ENCODE data around the gene FREM3.
"Not testable (repeated sequence)": the region's sequence is repeated elsewhere in the genome, so short reads cannot be mapped to it uniquely, and the experiment has no call there.

FREM3 gene

GRCh38 chr4:143575331-143575730, 125.1 kb downstream of the FREM3 start:
- no peak for DNase-seq (ENCODE audit: low read depth)

DNA sequence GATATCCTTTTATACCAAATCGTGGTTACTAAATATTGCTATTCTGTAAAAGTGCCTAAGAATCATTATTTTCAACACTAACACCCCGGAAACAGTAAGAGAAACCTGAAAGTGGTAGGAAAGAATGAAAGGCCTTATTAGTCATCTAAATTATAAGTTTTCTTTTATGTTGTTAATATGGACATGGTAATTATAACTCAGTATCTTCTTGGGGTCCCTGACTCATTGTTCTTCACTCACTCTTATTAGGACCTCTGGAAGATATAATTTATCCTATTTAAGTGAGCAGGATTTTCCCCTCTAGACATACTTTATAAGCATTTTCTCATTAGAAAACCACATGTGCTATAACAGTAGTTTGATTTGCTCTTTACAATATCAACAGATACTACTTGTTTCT, 136.0 kb downstream of the FREM3 start:
- DNase-seq (ENCODE audit: low read depth), result no peak

DNA sequence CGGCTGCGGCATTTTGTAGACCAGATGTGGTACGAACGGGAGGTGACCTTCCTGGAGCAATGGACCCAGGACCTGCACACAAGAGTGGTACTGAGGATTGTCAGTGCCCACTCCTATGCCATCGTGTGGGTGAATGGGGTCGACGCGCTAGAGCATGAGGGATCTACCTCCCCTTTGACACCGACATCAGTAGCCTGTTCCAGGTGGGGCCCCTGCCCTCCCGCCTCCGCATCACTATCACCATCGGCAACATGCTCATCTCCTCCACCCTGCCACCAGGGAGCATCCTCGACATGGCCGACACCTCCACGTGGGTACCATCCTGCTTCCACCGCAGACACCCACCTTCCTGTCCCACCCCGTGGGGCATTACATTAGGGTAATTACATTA, 140.7 kb downstream of the FREM3 start:
- no peak for DNase-seq (ENCODE audit: low read depth)

DNA sequence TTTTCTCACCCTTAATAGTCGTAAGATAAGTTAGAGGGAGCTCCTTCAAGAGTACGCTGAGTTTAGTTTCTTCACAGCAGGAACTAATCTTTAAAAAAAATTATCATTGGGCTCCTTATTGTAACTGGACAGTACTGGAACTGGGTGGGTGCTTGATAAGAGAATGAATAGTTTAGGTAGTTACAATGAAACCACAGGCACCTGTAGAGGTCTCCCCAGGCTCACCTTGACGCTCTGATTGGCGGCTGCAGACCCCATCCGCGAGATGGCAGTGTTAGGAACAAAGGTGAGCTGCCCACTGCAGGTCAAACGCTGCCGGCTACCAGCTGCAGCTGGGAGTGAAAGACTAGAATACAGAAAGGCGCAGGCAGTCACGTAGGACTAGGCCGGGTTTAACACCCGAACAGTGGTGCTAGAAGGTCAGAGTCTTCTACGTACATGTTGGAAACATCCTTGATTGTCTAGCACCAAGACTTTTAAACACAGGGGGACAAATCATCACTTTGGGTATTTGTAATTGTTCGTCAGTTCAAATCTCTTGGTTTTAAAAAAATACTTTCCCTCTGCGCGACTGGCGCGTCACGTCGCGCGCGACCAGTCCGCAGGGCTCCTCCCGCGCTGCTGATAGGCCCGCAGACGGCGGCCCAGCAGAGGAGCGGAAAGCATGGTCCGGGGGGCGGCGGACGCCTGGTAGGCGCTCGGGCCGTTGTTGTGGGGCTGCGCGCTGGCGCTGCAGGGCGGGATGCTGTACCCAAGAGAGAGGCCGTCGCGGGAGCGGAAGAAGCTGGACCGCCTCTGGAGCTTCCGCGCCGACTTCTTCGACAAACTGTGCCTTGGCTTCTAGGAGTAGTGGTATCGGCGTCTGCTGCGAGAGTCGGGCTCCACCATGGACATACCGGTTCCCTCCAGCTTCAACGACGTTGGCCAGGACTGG, 141.4 kb downstream of the FREM3 start:
- DNase-seq (ENCODE audit: low read depth), result no peak

DNA sequence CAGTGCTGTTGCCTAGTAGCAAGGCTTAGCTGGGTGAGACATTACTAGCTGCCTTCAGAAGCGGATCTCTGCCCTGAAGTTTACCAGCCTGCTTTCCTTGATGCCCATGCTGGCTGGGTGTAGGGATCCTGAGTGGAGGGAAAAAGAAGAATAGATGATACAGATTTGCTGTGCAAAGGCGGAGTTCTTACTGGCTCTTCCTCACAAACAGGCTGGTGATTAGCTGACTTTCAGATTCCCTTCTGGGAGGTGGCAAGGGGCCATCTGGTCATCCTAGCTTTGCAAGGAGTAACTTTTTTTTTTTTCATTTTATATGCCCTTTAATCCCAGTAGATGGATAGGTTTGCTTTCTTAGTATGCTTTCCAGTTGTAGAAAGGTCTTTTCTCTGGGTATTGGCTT, 142.2 kb downstream of the FREM3 start:
- no peak for DNase-seq (ENCODE audit: low read depth)

DNA sequence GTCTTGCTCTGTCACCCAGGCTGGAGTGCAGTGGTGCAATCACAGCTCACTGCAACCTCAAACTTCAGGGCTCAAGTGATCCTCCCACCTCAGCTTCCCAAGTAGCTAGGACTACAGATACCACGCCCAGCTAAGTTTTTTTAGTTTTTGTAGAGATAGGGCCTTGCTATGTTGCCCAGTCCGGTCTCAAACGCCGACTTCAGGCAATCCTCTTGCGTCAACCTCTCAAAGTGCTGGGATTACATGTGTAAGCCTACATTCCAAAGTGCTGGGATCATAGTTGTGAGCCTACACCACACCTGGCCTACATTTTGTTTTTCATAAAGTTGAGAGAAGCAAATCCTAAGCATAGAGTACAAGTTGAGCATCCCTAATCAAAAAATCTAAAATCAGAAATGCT, 144.8 kb downstream of the FREM3 start:
- no peak for DNase-seq (ENCODE audit: low read depth)

DNA sequence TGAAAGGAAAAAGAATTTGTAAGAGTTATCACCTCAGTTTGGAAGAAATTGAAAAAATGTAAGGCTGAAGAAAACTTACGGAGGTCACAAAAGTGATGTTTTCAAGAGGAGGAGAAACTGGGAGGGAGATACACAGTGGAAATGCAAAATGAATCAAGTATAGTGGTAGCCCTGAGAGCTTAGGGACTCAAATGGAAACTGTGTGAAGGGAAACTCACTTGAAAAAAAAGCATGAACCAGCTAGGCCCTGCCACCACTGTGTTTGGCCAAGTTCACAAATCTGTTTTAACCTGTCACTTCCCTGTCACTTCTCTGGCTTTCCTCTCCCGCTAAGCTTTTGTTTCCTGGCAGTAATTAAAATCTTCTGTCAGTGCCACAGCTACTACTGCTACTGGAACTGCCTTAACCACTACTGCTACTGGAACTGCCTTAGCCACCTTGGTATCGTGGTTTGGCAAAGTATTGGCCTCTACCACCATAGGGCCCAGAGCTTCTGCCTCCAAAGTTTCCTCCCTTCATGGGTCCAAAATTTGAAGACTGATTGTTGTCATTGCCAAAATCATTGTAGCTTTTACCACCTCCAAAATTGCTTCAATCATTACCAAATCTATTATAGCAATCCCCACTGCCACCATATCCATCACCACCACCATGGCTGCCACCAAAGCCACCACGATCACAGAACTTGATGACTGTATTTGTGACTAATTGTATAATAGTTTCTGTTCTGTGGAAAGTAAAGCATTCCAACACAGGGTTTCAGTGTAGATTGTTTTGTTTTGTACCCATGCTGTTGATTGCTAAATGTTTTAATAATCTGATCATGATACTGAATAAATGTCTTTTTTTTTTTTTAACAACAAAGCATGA, 145.5 kb downstream of the FREM3 start:
- DNase-seq (ENCODE audit: low read depth), result no peak

DNA sequence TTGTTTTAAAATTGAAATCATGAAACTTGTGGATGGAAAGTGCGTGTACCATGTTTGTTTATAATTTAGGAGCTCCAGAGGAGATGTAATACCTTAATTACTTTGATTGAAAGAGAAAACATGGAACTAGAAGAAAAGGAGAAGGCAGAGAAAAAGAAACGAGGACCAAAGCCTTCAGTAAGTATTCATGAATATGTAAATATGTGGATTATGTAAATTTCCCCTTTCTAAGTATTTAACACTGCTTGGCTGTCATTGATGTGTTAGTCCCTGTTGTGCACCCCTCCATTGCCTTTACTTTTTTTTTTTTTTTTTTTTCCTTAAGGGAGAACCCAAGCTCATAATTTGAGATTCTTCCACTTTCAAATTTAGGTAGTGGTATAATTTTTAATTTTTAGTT, 150.5 kb downstream of the FREM3 start:
- DNase-seq (ENCODE audit: low read depth), result no peak

DNA sequence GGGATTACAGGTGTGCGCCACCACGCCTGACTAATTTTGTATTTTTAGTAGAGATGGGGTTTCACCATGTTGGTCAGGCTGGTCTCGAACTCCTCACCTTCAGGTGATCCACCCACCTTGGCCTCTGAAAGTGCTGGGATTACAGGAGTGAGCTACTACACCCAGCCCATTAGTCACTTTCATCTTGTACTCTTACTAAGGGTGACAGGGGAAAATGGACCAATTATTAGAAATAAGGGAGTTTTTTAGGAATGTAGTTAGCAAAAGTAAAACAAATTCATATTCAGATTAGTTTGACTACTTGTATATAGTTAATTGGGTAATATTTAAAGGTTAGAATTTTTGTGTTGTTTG, 160.8 kb downstream of the FREM3 start:
- no peak for DNase-seq (ENCODE audit: low read depth)

DNA sequence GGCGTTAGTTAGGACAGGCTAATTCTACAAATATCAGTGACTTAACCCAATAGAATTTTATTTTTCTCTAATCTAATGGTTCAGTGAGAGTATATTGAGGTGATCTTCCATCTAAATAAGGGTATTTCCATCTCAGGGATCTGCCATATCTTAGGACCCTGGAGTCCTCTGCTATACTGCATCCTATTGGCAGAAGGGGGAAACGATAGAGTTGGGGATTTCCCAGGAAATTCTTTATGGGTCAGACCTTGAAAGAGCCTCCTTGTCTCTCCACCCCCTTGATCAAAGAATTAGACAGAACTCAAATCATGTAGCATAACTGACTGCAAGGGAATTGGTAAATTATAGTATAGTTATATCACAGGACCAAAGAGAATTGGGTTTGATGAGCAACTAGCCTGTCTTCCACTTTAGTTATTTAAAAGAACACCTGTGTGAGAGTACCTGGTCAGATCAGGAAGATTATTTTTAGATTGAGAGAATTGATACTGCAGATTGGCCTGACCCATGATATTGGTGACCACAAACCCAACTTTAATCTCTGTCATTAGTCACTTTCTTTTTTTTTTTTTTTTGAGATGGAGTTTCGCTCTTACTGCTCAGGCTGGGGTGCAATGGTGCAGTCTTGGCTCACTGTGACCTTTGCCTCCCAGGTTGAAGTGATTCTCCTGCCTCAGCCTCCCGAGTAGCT, 161.4 kb downstream of the FREM3 start:
- no peak for DNase-seq (ENCODE audit: low read depth)

GRCh38 chr4:143531788-143532491, 168.5 kb downstream of the FREM3 start:
- no peak for DNase-seq (ENCODE audit: low read depth)

GRCh38 chr4:143531380-143531779, 169.1 kb downstream of the FREM3 start:
- no peak for DNase-seq (ENCODE audit: low read depth)

- not testable (repeated sequence) for DNase-seq (ENCODE audit: low read depth)
Observed at GRCh38 chr4:143528046-143528445, 172.4 kb downstream of the FREM3 start.
